K562 (cell line): ENCODE measurements around the gene DDIT4L. TPM values are rescaled to one million over a fixed set of nuclear protein-coding genes. Genes with fewer than 3 reads are reported as not detected.

Experiments used
- ATAC-seq: fragments of 200-7000 bp; cut with Tn5 transposase; 3 replicates; pipeline ENCODE4 v1.9.1; 2020; ENCODE audit warnings: moderate library complexity
- BruUV-seq: library from RNA; stranded (reverse); fragments of 400-500 nt; replicated peaks from 2 replicates; lab custom pipeline; 2021; lab: Mats Ljungman, UMichigan
- CTCF ChIA-PET: fragments of 300-600 bp; formaldehyde crosslinking; extraction: SDS; loops from one replicate; lab custom pipeline; 2021; ENCODE audit warnings: low intra/inter-chr PET ratio; lab: Yijun Ruan, JAX
- POLR2A ChIA-PET: fragments of 300-600, 350-650 bp; sonication (Branson Sonifier 250); formaldehyde crosslinking; extraction: SDS; loops from one replicate; lab custom pipeline; 2021; ENCODE audit warnings: antibody characterized with exemption, inconsistent platforms; lab: Yijun Ruan, JAX
- DNase-seq, 4 experiments: peaks; one replicate each; pipeline versions ENCODE4 v3.0.0 to v3.0.0-alpha.2; 2011 to 2018; ENCODE audit warnings: low spot score in 3 of 4, mixed read lengths in 3 of 4; ENCODE audit errors: extremely low read depth in 1 of 4
- FAIRE-seq: peaks from 2 replicates; lab custom pipeline; 2011; peaks lifted over from hg19 to GRCh38; lab: Jason Lieb, UNC
- H2AFZ ChIP-seq: 2 replicates; pipeline ENCODE4 v1.6.0; 2011; ENCODE audit warnings: low read depth, low read length, control low read depth, inconsistent platforms
- H3K27ac ChIP-seq: fragments of 200-600 bp; 3 replicates; pipeline ENCODE4 v1.8.0; 2011; ENCODE audit warnings: low read depth, mild to moderate bottlenecking, control low read depth, inconsistent platforms, low read length, moderate library complexity, mixed read lengths; ENCODE audit errors: extremely low read depth
- H3K27me3 ChIP-seq, 2 experiments: fragments of 300-600 bp in 1 of 2; 2 replicates in 1 of 2; 3 replicates in 1 of 2; pipeline versions ENCODE4 v1.6.0 to v1.8.0; 2011; ENCODE audit warnings: inconsistent platforms in 2 of 2, low read length in 2 of 2, mild to moderate bottlenecking in 1 of 2, mixed read lengths in 1 of 2, moderate library complexity in 1 of 2; ENCODE audit not compliant: control insufficient read depth in 2 of 2, insufficient read depth in 2 of 2
- H3K36me3 ChIP-seq: fragments of 300-600 bp; 3 replicates; pipeline ENCODE4 v1.8.0; 2011; ENCODE audit warnings: mild to moderate bottlenecking, low read length, inconsistent platforms; ENCODE audit not compliant: control insufficient read depth, insufficient read depth
- H3K4me1 ChIP-seq, 2 experiments: fragments of 200-600 bp in 1 of 2; replicated peaks in 1 of 2; 2 replicates in 1 of 2; 3 replicates in 1 of 2; pipeline versions ENCODE4 v1.5.1 to v1.8.0; 2011; ENCODE audit warnings: inconsistent platforms in 2 of 2, low read length in 2 of 2, mild to moderate bottlenecking in 1 of 2, mixed read lengths in 1 of 2, moderate library complexity in 1 of 2; ENCODE audit not compliant: control insufficient read depth in 2 of 2, insufficient read depth in 2 of 2
- H3K4me2 ChIP-seq: 2 replicates; pipeline ENCODE4 v1.6.1; 2011; ENCODE audit warnings: low read length, control low read depth, inconsistent platforms, mixed read lengths; ENCODE audit not compliant: insufficient read depth
- H3K4me3 ChIP-seq: fragments of 200-600 bp; sonication (generic), shearing (Covaris generic); 2 replicates; pipeline ENCODE4 v1.5.1; 2016; ENCODE audit warnings: control low read depth, inconsistent platforms
- H3K79me2 ChIP-seq: fragments of 200-600 bp; 3 replicates; pipeline ENCODE4 v1.8.0; 2011; ENCODE audit warnings: low read length, inconsistent platforms; ENCODE audit not compliant: control insufficient read depth, insufficient read depth
- H3K9ac ChIP-seq, 2 experiments: 2 replicates each; pipeline versions ENCODE4 v1.6.0 to v1.6.1; 2011; ENCODE audit warnings: low read depth in 2 of 2, low read length in 2 of 2, control low read depth in 1 of 2, inconsistent platforms in 1 of 2, mild to moderate bottlenecking in 1 of 2, mixed read lengths in 1 of 2; ENCODE audit not compliant: insufficient read depth in 1 of 2
- H3K9me1 ChIP-seq: one replicate; pipeline ENCODE4 v1.6.0; 2011; ENCODE audit warnings: inconsistent platforms, mild to moderate bottlenecking, low read length, moderate library complexity; ENCODE audit not compliant: control insufficient read depth, insufficient read depth
- H3K9me3 ChIP-seq: replicated peaks from 2 replicates; pipeline ENCODE4 v1.5.1; 2011; ENCODE audit warnings: low read depth, low read length, inconsistent platforms; ENCODE audit not compliant: control insufficient read depth, insufficient read depth
- H4K20me1 ChIP-seq: replicated peaks from 2 replicates; pipeline ENCODE4 v1.6.1; 2011; ENCODE audit warnings: low read length, inconsistent platforms, mixed read lengths; ENCODE audit not compliant: control insufficient read depth, insufficient read depth
- MXI1 ChIP-seq: IDR thresholded peaks from 2 replicates; pipeline ENCODE4 v1.6.1; 2011; ENCODE audit warnings: low read depth, mild to moderate bottlenecking, improper control_type of control experiment, low read length
- SMAD2 ChIP-seq: fragments of 150-350 bp; IDR thresholded peaks from 2 replicates; pipeline ENCODE4 v1.6.1; 2014; ENCODE audit warnings: low read depth, mild to moderate bottlenecking, low read length
- TARDBP ChIP-seq: fragments of 450-650 bp; IDR thresholded peaks from 2 replicates; pipeline ENCODE4 v1.6.1; 2016
- ZKSCAN1 ChIP-seq: fragments of 150-350 bp; IDR thresholded peaks from 2 replicates; pipeline ENCODE4 v1.6.1; 2016; ENCODE audit warnings: low read depth, low read length
- ZNF165 ChIP-seq: fragments of 250-450 bp; sonication (Bioruptor Pico); IDR thresholded peaks from 2 replicates; pipeline ENCODE4 v1.4.0; 2020; ENCODE audit warnings: borderline replicate concordance
- ZNF224 ChIP-seq: sonication (generic); formaldehyde crosslinking; IDR thresholded peaks from 2 replicates; pipeline ENCODE4 v1.8.0; 2022; ENCODE audit warnings: mild to moderate bottlenecking, missing genetic modification reagents
- ZNF444 ChIP-seq: fragments of 250-450 bp; sonication (Bioruptor Pico); IDR thresholded peaks from 2 replicates; pipeline ENCODE4 v1.4.0; 2020; ENCODE audit warnings: mild to moderate bottlenecking, moderate library complexity
- ZNF699 ChIP-seq: fragments of 250-450 bp; sonication (Bioruptor Pico); IDR thresholded peaks from 2 replicates; pipeline ENCODE4 v1.8.0; 2021; ENCODE audit warnings: mild to moderate bottlenecking, moderate library complexity; ENCODE audit not compliant: insufficient replicate concordance
- WGBS: fragments of 100-300 bp; shearing (Covaris generic); methylation state at CpG from one replicate; pipeline ENCODE4 v1.1.6; 2016; ENCODE audit warnings: low coverage, mixed read lengths; ENCODE audit not compliant: insufficient coverage; ENCODE audit errors: missing lambda C conversion rate; 5-methylcytosine and 5-hydroxymethylcytosine counted together
- in situ Hi-C: fragments of 300-500 bp; cut with MboI; formaldehyde crosslinking; loops from 4 replicates; pipeline ENCODE4 v1.15.0; 2018; ENCODE audit warnings: inconsistent platforms, mixed read lengths
- intact Hi-C: fragments of 100-400 bp; cut with micrococcal nuclease; formaldehyde crosslinking; loops from 2 replicates; pipeline ENCODE4 v1.14.2; 2022
- polyA plus RNA-seq, 8 experiments: library from polyadenylated mRNA; depleted of rRNA in 4 of 8; stranded (reverse) in 5 of 8; unstranded in 3 of 8; fragments of >200 nt; fragmentation: Nextera tagmentation in 2 of 8; fragmentation: Illumina TruSeq in 1 of 8; extraction: Ambion mirVana in 2 of 8; extraction: Trizol in 1 of 8; gene quantifications; 2 replicates each; pipeline versions ENCODE4 v1.2.1 to v1.2.3, GENCODE V29; 2011 to 2014; ENCODE audit warnings: inconsistent platforms in 1 of 8, missing spikeins in 1 of 8
- total RNA-seq, 7 experiments: library from RNA; depleted of rRNA in 6 of 7; stranded (reverse); fragments of >200 nt in 6 of 7; fragmentation: Illumina TruSeq in 2 of 7; extraction: Trizol in 2 of 7; gene quantifications; 2 replicates each; pipeline versions ENCODE4 v1.2.1 to v1.2.3, GENCODE V29; 2011 to 2021; ENCODE audit warnings: low replicate concordance in 1 of 7
- TF ChIP-seq, protein P1 (sequence below): IDR thresholded peaks from 2 replicates; pipeline ENCODE4 v1.6.1; 2016; ENCODE audit warnings: missing genetic modification characterization, missing compliant biosample characterization
- TF ChIP-seq, protein P2 (sequence below): fragments of 150-350 bp; conservative IDR thresholded peaks from 2 replicates; pipeline ENCODE4 v1.6.1; 2014; ENCODE audit warnings: low read length
- TF ChIP-seq, protein P3 (sequence below): fragments of 250-450 bp; sonication (Bioruptor Pico); IDR thresholded peaks from 2 replicates; pipeline ENCODE4 v1.5.0; 2022; ENCODE audit warnings: mild to moderate bottlenecking

The DDIT4L gene
- total and polyA plus RNA-seq, 9 of the 15 experiments (the other 6 are each of a cell fraction or from before 2014, with no cell fraction given), result not detected

DNA sequence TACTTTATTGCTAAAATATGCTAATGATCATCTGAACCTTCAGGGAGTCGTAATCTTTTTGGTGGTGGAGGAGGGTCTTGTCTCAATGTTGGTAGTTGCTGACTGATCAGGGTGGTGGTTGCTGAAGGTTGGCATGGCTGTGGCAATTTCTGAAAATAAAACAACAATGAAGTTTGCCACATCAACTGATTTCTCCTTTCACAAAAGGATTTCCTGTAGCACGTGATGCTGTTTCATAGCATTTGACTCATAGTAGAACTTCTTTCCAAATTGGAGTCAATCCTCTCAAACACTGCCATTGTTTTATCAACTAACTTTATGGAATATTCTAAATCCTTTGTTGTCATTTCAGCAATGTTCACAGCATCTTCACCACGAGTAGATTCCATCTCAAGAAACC is 19.3 kb downstream of the DDIT4L start (continued):
- TF ChIP-seq, protein P1, sequence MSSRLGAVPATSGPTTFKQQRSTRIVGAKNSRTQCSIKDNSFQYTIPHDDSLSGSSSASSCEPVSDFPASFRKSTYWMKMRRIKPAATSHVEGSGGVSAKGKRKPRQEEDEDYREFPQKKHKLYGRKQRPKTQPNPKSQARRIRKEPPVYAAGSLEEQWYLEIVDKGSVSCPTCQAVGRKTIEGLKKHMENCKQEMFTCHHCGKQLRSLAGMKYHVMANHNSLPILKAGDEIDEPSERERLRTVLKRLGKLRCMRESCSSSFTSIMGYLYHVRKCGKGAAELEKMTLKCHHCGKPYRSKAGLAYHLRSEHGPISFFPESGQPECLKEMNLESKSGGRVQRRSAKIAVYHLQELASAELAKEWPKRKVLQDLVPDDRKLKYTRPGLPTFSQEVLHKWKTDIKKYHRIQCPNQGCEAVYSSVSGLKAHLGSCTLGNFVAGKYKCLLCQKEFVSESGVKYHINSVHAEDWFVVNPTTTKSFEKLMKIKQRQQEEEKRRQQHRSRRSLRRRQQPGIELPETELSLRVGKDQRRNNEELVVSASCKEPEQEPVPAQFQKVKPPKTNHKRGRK (tag), result no peak
- TF ChIP-seq MXI1, result no peak
- TF ChIP-seq, protein P2, sequence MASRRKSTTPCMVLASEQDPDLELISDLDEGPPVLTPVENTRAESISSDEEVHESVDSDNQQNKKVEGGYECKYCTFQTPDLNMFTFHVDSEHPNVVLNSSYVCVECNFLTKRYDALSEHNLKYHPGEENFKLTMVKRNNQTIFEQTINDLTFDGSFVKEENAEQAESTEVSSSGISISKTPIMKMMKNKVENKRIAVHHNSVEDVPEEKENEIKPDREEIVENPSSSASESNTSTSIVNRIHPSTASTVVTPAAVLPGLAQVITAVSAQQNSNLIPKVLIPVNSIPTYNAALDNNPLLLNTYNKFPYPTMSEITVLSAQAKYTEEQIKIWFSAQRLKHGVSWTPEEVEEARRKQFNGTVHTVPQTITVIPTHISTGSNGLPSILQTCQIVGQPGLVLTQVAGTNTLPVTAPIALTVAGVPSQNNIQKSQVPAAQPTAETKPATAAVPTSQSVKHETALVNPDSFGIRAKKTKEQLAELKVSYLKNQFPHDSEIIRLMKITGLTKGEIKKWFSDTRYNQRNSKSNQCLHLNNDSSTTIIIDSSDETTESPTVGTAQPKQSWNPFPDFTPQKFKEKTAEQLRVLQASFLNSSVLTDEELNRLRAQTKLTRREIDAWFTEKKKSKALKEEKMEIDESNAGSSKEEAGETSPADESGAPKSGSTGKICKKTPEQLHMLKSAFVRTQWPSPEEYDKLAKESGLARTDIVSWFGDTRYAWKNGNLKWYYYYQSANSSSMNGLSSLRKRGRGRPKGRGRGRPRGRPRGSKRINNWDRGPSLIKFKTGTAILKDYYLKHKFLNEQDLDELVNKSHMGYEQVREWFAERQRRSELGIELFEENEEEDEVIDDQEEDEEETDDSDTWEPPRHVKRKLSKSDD, result no peak

DNA sequence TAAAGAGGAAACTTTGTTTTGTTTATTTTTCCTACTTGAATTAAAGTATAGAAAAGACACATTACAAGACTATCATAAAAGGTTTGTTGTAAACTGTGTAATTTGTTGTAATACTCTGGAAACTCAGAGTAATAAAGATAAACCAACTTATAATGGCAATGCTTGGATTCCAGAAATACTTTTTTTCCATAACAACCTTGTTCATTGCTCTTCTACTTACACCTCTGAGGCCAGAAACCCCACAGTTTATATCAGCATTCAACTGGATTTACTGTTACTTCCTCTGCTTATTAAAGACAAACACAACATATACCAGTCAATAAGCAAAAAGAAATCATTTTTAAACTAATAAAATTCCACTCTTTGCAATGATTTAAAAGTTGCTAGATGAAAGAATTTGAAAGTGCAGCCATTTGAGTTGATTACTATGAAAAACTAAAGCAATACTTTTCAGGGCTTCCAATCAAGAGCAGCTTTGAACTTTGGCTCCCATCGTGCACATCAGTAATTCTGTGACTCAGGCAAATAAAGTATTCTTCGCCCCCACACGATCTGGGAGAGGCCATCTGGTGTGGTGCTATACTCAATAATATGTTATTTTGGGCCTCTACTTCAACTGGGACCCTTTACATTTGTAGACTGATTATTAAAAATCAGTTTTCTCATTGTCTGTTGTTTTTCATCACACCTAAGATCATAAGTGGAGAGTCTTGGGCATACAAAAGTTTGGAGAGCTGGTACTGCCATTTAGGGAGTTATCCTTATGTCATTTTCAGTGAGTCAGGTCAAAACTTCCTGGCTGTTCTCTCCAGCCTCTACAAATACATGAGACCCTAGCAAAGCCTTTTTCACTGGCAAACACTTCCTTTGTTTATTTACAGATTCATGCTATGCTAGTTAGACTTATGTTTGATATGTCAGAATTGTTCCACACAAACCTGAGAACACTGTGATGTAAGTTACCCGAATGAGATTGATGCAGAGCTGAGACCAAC is 20.5 kb downstream of the DDIT4L start:
- POLR2A ChIA-PET, result no interaction called here
- Histone ChIP-seq H3K27me3 (no peaks in the 10 kb centered on the region), H3K36me3 (no peaks in the 10 kb centered on the region), H3K79me2 (no peaks in the 10 kb centered on the region), H3K27ac (no peak overlapping the region), H3K4me2 (no peak overlapping the region), H3K9ac (no peak overlapping the region), H3K4me3 (no peak overlapping the region), H2AFZ (no peak overlapping the region), H3K9me1 (no peaks in the 10 kb centered on the region), H3K4me1 (no peaks in the 10 kb centered on the region), H4K20me1 (no peaks in the 10 kb centered on the region), H3K9me3 (no peaks in the 10 kb centered on the region)
- FAIRE-seq, result no peak
- in situ Hi-C loops, result no loop called here
- BruUV-seq, result no TSS peak
- intact Hi-C loops, result no loop called here
- no peak for ATAC-seq
- 1% methylated on average over 4 of the region's 4 CpGs for WGBS
- no peak for DNase-seq
- CTCF ChIA-PET, result no interaction called here
- no peak for TF ChIP-seq ZNF444 (CRISPR knock-in tag)
- TF ChIP-seq ZKSCAN1, result no peak
- TF ChIP-seq TARDBP, result no peak
- TF ChIP-seq SMAD2, result no peak
- TF ChIP-seq ZNF165, result no peak
- TF ChIP-seq, protein P3, sequence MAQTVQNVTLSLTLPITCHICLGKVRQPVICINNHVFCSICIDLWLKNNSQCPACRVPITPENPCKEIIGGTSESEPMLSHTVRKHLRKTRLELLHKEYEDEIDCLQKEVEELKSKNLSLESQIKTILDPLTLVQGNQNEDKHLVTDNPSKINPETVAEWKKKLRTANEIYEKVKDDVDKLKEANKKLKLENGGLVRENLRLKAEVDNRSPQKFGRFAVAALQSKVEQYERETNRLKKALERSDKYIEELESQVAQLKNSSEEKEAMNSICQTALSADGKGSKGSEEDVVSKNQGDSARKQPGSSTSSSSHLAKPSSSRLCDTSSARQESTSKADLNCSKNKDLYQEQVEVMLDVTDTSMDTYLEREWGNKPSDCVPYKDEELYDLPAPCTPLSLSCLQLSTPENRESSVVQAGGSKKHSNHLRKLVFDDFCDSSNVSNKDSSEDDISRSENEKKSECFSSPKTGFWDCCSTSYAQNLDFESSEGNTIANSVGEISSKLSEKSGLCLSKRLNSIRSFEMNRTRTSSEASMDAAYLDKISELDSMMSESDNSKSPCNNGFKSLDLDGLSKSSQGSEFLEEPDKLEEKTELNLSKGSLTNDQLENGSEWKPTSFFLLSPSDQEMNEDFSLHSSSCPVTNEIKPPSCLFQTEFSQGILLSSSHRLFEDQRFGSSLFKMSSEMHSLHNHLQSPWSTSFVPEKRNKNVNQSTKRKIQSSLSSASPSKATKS (CRISPR knock-in tag), result no peak
- TF ChIP-seq ZNF699 (CRISPR knock-in tag), result no peak
- no peak for TF ChIP-seq ZNF224 (CRISPR knock-in tag)
